Measurements from ENCODE around the gene TMEM198. TPM values are rescaled to one million over a fixed set of nuclear protein-coding genes. Genes with fewer than 3 reads are reported as not detected.

TMEM198 gene
- total and polyA plus RNA-seq, 4 donors: 0.74 to 1.9 (median 1.5) TPM

- no peak for TF ChIP-seq TAF1 (conservative IDR thresholded peaks at IDR 0.05)
- no peak for TF ChIP-seq MAX (IDR thresholded peaks at IDR 0.05)
- TF ChIP-seq ZBTB33 (IDR thresholded peaks at IDR 0.05): no peak
These were observed 24.0 kb downstream of the TMEM198 start (continued) for GRCh38 chr2:219567791-219568361.

- no peak overlapping the region for H3K27ac ChIP-seq (ENCODE audit: low read depth in 1 of 2, low read length in 2 of 2)
- no peak overlapping the region for H3K9ac ChIP-seq (ENCODE audit: low read depth in 1 of 2, low read length in 2 of 2)
- 96% methylated on average over 6 of the region's 6 CpGs for WGBS
- no peak for TF ChIP-seq EGR1 (IDR thresholded peaks at IDR 0.05; ENCODE audit: low read depth in 2 of 2)
- TF ChIP-seq ATF3 (IDR thresholded peaks at IDR 0.05): no peak
- no peak for TF ChIP-seq GABPA (IDR thresholded peaks at IDR 0.05 in 1 of 2, conservative IDR thresholded peaks at IDR 0.05 in 1 of 2)
- no peak for TF ChIP-seq FOXA1 (IDR thresholded peaks at IDR 0.05)
- no peak for TF ChIP-seq HNF4A (conservative IDR thresholded peaks at IDR 0.05)
- no peak for TF ChIP-seq HNF4G (IDR thresholded peaks at IDR 0.05)
- no peak for TF ChIP-seq REST (IDR thresholded peaks at IDR 0.05)
- no peak for TF ChIP-seq JUND (IDR thresholded peaks at IDR 0.05)
- no peak for TF ChIP-seq RXRA (IDR thresholded peaks at IDR 0.05)
- no peak for TF ChIP-seq RAD21 (IDR thresholded peaks at IDR 0.05)
- TF ChIP-seq MAX (IDR thresholded peaks at IDR 0.05): no peak
- TF ChIP-seq SP1 (IDR thresholded peaks at IDR 0.05): no peak
- no peak for TF ChIP-seq CTCF (IDR thresholded peaks at IDR 0.05; ENCODE audit: low read depth, low read length, missing input control)
- no peaks in the 10 kb centered on the region for H3K9me3 ChIP-seq (ENCODE audit: control insufficient read depth in 4 of 4, low read length in 3 of 4)
- no peak overlapping the region for H3K4me3 ChIP-seq (ENCODE audit: low read depth in 1 of 3, low read length in 3 of 3)
- no peaks in the 10 kb centered on the region for H3K27me3 ChIP-seq (ENCODE audit: control insufficient read depth in 4 of 4, insufficient read depth in 4 of 4, low read length in 3 of 4)
- peaks cover 4 to 15% (median 6%) of the 10 kb centered on the region in 4 donors for H3K4me1 ChIP-seq (ENCODE audit: control insufficient read depth in 4 of 4, insufficient read depth in 4 of 4, low read length in 3 of 4)
- H3K36me3 ChIP-seq (ENCODE audit: control insufficient read depth in 4 of 4, insufficient read depth in 3 of 4, low read depth in 1 of 4, low read length in 3 of 4): peaks cover 0 to 6% (median 3%) of the 10 kb centered on the region in 4 donors
- DNase-seq (ENCODE audit: low spot score): no peak
These were observed 25.2 kb downstream of the TMEM198 start for GRCh38 chr2:219569041-219569440.
